Measurements from ENCODE around the gene YPEL2. TPM values are rescaled to one million over a fixed set of nuclear protein-coding genes. Genes with fewer than 3 reads are reported as not detected.

YPEL2 gene
- total RNA-seq, 1 experiment from 2014 or later = 0.98 TPM

- Histone ChIP-seq H2BK15ac (ENCODE audit: low read depth, low read length) (no peak overlapping the region), H4K91ac (ENCODE audit: insufficient read length, low read depth, low read length) (no peak overlapping the region), H3K9me3 (ENCODE audit: control insufficient read depth, low read depth, low read length) (no peaks in the 10 kb centered on the region), H2AFZ (ENCODE audit: low read length) (no peak overlapping the region), H3K79me1 (ENCODE audit: insufficient read depth, low read depth, low read length, poor library complexity, severe bottlenecking) (no peaks in the 10 kb centered on the region), H3K18ac (ENCODE audit: insufficient read length, low read depth, low read length) (no peak overlapping the region), H2BK5ac (ENCODE audit: insufficient read length, low read length) (no peak overlapping the region), H4K5ac (ENCODE audit: insufficient read length, low read depth, low read length) (no peak overlapping the region), H2BK20ac (ENCODE audit: low read depth, low read length, poor library complexity, severe bottlenecking) (no peak overlapping the region), H3K14ac (ENCODE audit: insufficient read depth, low read length) (no peak overlapping the region), H3K4me2 (ENCODE audit: insufficient read depth, insufficient read length, low read length) (no peak overlapping the region), H2BK12ac (ENCODE audit: insufficient read length, low read depth, low read length) (no peak overlapping the region), H3K27me3 (ENCODE audit: insufficient read depth, low read length) (no peaks in the 10 kb centered on the region; the same call in 1 of the 2 replicates), H3K23ac (ENCODE audit: insufficient read length, low read depth, low read length) (no peak overlapping the region), H3K27ac (ENCODE audit: insufficient read length, low read depth, low read length) (no peak overlapping the region), H4K8ac (replicated peaks; ENCODE audit: insufficient read length, low read depth, low read length) (no peak overlapping the region), H3K4me1 (ENCODE audit: insufficient read depth, low read length) (no peaks in the 10 kb centered on the region), H3K9ac (ENCODE audit: extremely low read depth, insufficient read length, low read length) (no peak overlapping the region), H3K4ac (ENCODE audit: low read depth, low read length) (no peak overlapping the region), H3K56ac (ENCODE audit: insufficient read length, low read depth, low read length) (no peak overlapping the region), H2BK120ac (ENCODE audit: low read depth, low read length, poor library complexity, severe bottlenecking) (no peak overlapping the region), H4K20me1 (ENCODE audit: control insufficient read depth, insufficient read depth, insufficient read length) (no peaks in the 10 kb centered on the region), H3K23me2 (ENCODE audit: insufficient read length, low read depth, low read length, poor library complexity, severe bottlenecking) (no peaks in the 10 kb centered on the region), H2AK5ac (ENCODE audit: insufficient read length, low read length) (no peak overlapping the region), H3T11ph (ENCODE audit: low read length) (no peak overlapping the region), H3K79me2 (ENCODE audit: insufficient read depth, low read length) (no peaks in the 10 kb centered on the region)
- no peak for TF ChIP-seq CTCF (conservative IDR thresholded peaks at IDR 0.05)
- no CpG with 5 or more reads among the region's 9 CpGs for WGBS (ENCODE audit: extremely low coverage, insufficient read length, low lambda C conversion rate)
- Mint-ChIP-seq H3K4me3 (no peak overlapping the region), H3K27ac (no peak overlapping the region; a peak in 1 of 7 replicates), H3K27me3 (ENCODE audit: low read depth) (no peaks in the 10 kb centered on the region), H3K4me1 (peaks cover 0 to 4% of the 10 kb centered on the region in 2 experiments; a peak in 1 of 4 replicates), H3K9me3 (peaks cover 5 to 8% of the 10 kb centered on the region in 2 experiments), H3K36me3 (ENCODE audit: insufficient read depth in 1 of 3, low read depth in 3 of 3) (peaks cover 20 to 33% (median 20%) of the 10 kb centered on the region in 3 experiments)
- no peak for DNase-seq
Observed at GRCh38 chr17:59396134-59396826, 64.8 kb downstream of the YPEL2 start.
